ENCODE measurements around the gene TCEAL3.

- TF ChIP-seq CTCF (IDR thresholded peaks at IDR 0.05) (no peak), EZH2phosphoT487 (IDR thresholded peaks at IDR 0.05) (no peak), EZH2 (IDR thresholded peaks at IDR 0.05) (no peak)
Observed at GRCh38 chrX:103630171-103630511, 22.4 kb downstream of the TCEAL3 start.

Measured in neural progenitor cell (in vitro differentiated cells).